ENCODE results near the gene EPM2A.

DNA sequence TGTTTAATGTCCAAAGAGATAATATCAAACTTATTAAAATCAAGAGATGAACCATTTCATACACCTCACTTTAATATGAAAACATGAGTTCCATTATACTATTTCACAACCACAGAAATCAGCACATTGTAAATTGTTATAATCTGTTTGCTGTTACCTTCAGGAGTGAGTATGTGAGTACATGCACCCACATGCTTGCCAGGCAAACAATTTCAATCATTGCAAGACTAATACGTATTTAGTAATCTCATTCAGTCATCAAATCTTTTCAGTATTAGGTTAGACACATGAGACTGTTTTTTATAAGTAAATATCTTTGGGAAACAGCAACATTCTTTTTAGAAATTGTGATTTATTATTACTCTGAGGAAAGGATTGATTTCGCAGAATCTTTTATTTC, 9.3 kb upstream of the EPM2A start:
- TF ChIP-seq, protein P1, sequence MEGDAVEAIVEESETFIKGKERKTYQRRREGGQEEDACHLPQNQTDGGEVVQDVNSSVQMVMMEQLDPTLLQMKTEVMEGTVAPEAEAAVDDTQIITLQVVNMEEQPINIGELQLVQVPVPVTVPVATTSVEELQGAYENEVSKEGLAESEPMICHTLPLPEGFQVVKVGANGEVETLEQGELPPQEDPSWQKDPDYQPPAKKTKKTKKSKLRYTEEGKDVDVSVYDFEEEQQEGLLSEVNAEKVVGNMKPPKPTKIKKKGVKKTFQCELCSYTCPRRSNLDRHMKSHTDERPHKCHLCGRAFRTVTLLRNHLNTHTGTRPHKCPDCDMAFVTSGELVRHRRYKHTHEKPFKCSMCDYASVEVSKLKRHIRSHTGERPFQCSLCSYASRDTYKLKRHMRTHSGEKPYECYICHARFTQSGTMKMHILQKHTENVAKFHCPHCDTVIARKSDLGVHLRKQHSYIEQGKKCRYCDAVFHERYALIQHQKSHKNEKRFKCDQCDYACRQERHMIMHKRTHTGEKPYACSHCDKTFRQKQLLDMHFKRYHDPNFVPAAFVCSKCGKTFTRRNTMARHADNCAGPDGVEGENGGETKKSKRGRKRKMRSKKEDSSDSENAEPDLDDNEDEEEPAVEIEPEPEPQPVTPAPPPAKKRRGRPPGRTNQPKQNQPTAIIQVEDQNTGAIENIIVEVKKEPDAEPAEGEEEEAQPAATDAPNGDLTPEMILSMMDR (IDR thresholded peaks at IDR 0.05) = no peak
- no peak for TF ChIP-seq POLR2AphosphoS5 (IDR thresholded peaks at IDR 0.05; ENCODE audit: low read depth, low read length)
- TF ChIP-seq, protein P2, sequence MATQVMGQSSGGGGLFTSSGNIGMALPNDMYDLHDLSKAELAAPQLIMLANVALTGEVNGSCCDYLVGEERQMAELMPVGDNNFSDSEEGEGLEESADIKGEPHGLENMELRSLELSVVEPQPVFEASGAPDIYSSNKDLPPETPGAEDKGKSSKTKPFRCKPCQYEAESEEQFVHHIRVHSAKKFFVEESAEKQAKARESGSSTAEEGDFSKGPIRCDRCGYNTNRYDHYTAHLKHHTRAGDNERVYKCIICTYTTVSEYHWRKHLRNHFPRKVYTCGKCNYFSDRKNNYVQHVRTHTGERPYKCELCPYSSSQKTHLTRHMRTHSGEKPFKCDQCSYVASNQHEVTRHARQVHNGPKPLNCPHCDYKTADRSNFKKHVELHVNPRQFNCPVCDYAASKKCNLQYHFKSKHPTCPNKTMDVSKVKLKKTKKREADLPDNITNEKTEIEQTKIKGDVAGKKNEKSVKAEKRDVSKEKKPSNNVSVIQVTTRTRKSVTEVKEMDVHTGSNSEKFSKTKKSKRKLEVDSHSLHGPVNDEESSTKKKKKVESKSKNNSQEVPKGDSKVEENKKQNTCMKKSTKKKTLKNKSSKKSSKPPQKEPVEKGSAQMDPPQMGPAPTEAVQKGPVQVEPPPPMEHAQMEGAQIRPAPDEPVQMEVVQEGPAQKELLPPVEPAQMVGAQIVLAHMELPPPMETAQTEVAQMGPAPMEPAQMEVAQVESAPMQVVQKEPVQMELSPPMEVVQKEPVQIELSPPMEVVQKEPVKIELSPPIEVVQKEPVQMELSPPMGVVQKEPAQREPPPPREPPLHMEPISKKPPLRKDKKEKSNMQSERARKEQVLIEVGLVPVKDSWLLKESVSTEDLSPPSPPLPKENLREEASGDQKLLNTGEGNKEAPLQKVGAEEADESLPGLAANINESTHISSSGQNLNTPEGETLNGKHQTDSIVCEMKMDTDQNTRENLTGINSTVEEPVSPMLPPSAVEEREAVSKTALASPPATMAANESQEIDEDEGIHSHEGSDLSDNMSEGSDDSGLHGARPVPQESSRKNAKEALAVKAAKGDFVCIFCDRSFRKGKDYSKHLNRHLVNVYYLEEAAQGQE (IDR thresholded peaks at IDR 0.05; ENCODE audit: insufficient read depth in 1 of 2, low read depth in 2 of 2, low read length in 1 of 2) = no peak
- no peak for TF ChIP-seq TCF7L2 (IDR thresholded peaks at IDR 0.05; ENCODE audit: low read depth, low read length)
